HG02678 (cell line): ENCODE data around the gene CNOT6L.

Experiments used
- ATAC-seq: cut with Tn5 transposase; IDR thresholded peaks from one replicate; pipeline ENCODE4 v1.9.1; 2021; ENCODE audit warnings: mild to moderate bottlenecking, moderate library complexity; ENCODE audit not compliant: unreplicated experiment

Gene CNOT6L

DNA sequence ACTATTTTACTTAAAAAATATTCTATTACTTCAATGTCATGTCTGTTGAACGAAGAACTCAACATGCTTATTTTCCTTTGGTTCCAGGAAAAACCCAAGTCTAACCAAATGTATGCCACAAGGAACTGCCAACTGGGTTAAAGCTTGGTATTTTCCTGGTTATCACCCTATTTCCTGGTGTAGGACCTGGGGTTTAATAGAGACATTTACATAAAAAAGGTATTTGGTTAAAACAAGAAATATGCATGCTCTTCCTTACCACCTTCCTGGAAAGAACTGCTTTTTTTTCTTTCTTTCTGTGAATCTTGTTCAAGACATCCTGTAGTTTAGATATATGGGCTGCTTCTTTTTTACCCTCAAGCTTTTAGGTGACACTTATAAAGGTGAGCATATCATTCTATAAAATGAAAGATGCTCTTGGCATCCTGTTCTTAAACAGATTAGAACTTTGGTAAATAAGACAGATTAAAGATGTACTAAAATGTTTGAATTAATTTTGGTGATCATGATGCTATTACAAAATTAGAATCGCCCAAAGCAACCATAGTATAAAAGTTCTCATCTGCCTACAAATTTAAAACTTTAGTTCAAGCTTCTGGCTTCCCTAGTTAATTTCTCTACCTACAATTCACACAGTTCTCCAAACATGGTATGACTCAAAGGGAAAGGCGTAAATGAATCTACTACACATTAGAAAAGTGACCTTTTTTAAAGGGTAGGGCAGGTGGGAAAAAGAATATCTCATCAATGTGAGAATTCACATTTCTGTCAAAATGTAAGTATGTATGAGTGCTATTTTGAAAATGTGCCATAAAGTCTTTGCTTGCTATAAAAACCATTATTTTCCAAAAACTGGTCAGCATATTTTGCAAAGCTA, 103.5 kb downstream of the CNOT6L start:
- no peak for ATAC-seq

GRCh38 chr4:77714514-77714913, 104.7 kb downstream of the CNOT6L start:
- ATAC-seq, result no peak

DNA sequence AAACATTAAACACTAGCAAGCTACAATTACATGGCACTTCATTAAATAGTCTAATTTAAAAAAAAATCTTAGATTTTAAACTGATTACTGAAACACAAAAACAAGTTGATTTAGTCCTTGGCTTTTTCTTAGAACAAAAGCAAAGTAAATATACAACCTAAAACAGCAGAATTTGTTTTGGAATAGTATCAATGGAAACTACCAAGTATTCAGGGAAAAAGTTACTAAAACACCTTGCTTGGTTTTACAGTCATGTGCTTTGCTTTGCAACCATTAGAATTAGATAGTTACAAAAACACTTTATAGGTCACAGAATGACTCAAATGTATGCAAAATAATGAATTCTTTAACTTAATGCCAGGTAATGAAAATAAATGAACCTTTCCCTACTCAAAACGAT, 105.3 kb downstream of the CNOT6L start:
- no peak for ATAC-seq

- no peak for ATAC-seq
Measured at GRCh38 chr4:77712675-77713074, 106.5 kb downstream of the CNOT6L start.

- no peak for ATAC-seq
Measured at GRCh38 chr4:77711469-77711868, 107.7 kb downstream of the CNOT6L start.

DNA sequence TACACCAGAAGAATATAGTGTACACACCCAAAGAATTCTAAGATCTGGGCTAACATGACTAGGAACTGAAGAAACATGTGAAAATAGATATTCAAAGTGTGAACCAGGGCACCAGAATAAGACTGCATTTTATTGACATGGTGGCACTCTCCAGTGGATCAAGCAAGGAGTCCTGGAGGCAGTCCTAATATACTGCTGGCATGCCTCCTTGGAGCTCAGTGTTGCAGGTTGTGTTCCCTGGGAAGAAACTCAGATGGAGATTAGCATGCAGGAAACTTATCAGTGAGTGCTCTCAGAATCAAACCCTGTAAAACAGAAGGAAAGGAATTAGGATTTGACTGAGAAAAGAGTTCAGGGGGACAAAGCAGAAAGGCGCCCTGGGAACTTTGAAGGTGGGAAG, 108.5 kb downstream of the CNOT6L start:
- no peak for ATAC-seq

DNA sequence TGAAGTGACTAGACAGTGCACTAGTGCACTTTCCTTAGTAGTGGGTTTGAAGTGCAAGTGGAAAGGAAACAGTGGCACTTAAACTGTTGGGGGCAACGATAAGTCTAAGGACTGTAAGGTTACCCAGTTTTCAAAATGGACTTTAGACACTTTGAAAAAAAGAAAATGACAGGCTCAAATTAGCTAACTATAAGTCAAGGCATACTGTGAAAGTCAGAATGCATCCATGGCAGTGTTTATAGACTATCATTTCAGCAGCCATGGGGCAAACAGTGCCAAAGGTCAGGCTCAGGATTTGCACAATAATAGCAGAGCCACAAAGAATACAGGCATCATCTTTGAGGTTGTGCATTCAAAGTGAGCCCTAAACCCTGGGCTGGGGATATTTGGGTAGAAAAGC, 109.1 kb downstream of the CNOT6L start:
- no peak for ATAC-seq

DNA sequence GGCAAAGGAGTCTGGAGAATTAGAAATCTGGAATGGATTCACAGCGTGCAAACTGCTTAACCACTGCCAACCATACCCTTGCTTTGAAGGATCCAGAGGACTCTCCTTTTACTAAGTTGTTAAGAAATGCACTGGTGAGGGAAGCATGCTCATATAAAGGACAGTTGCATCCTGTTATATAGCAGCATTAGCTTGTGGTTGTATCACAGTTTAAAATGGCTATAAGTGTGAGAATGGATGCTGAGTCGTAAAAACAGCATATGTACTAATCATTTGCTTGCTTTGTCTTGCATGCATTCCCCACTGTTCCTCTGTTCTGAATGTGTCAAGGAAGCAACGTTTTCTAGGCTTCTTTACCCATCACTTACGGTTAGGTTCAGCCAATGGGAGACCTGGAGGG, 112.5 kb downstream of the CNOT6L start:
- no peak for ATAC-seq

DNA sequence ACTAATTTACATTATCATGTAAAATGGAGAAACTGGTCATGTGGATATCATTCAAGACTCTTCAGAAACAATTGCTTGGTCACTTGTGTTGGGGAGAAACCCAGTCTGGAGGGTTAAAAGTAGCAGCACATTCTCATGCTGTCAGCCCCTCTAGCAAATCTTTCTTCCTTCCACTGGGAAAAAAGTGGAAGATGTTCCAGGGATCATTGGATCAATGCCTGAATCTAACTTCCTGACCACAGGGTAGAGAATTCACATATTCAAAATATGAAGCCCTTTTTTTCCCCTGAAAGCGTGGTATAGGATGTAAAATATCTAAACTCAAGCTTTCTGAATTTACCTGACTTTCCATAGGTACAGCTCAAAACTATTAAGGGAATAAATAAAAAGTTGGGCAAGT, 115.5 kb downstream of the CNOT6L start:
- no peak for ATAC-seq

GRCh38 chr4:77701121-77701520, 118.0 kb downstream of the CNOT6L start:
- no peak for ATAC-seq

DNA sequence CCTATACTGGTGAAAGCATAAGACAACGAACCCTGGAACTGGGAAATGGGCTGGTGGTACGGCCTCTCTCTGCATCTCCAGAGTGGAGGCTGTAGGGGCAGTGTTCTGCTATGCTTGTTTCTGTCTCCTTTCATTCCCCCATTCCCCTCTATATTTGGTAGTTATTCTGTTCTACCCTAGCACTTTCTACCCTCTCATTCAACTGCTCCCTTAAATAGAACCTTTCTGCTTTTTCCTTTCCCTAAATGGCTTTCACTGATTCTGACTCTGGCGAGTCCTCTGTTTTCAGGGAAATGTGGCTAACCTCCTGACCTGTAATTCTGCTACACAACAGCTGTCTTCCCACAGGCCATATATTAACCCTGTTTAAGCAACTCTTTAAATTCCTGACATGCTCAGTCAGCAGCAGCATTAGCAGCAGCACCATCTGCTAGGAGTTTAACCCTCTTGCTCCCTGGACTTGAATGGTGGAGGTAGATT, 119.4 kb downstream of the CNOT6L start:
- ATAC-seq, result no peak

- ATAC-seq, result no peak
Measured at GRCh38 chr4:77697860-77698590, 121.1 kb downstream of the CNOT6L start.

DNA sequence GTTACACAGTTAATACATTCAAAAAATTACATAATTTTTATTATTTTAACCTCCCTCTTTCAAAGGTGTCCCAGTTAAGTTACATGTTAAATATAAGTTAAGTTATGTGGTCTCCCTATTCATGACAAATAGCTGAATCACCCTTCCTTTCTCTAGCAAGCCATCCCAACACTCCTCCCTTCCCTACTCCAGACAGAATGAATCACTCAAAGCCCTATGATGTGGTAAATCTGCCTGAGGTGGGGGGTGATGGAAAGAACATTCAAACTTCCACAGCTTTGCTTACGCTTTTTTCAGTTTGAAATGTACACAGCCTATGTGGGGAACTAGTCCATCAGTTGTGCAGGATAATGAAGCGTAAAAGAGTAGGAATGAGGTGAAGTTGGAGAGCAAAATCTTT, 123.4 kb downstream of the CNOT6L start:
- ATAC-seq, result no peak

GRCh38 chr4:77692847-77693432, 126.2 kb downstream of the CNOT6L start:
- no peak for ATAC-seq

DNA sequence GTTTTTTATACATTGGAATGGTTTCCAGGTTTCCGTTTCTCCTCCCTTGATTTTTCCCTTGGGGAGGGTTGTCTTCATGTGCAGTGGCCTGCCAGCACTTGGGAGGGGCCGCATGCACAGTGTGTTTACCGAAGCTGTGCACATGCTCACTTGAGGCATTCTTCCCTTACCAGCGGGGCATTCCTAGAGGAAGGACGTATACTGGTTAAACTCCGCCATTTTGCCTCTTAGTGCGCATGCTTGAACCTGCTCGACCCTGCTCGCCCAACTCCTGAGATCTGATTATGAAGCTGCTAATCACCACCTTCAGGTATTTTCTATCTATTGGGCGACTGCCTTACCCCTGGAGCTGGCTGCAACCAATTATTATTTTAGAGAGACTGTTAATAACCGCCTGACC, 137.4 kb downstream of the CNOT6L start:
- ATAC-seq, result no peak

DNA sequence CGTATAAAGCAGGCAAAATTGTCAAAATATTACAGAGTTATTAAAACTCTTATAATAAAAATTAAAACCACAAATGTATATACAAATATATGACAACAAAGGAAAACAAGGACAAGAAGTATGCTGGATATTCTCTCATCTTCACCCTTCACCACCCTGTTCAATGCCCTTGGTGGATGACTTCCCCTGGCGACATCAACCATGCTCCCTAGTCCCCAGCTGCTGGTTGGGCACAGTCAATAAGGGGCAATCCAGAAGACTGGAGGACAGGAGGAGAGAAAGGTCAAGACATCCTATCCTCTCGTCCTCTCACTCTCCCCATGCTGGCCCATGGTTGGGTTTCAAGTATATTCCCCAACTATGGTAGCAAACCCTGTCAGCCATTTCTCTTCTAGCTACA, 142.3 kb downstream of the CNOT6L start:
- no peak for ATAC-seq

DNA sequence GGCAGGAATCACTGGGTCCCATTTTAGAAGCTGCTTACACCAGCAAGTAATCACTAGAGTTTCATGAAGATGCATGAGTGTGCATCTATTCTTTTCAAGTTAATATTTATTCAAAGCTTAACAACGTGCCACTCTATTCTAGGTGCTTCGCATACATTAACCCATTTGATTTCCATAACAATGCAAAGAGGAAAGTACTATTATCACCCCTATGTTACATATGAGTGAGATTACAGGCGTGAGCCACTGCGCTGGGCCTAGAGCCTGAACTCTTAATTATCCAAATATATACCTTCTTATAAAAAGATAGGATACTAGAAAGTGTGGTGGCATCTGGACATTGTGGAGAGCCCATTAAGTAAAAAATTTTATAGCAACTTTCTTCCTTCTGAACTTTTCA, 148.1 kb downstream of the CNOT6L start:
- no peak for ATAC-seq

DNA sequence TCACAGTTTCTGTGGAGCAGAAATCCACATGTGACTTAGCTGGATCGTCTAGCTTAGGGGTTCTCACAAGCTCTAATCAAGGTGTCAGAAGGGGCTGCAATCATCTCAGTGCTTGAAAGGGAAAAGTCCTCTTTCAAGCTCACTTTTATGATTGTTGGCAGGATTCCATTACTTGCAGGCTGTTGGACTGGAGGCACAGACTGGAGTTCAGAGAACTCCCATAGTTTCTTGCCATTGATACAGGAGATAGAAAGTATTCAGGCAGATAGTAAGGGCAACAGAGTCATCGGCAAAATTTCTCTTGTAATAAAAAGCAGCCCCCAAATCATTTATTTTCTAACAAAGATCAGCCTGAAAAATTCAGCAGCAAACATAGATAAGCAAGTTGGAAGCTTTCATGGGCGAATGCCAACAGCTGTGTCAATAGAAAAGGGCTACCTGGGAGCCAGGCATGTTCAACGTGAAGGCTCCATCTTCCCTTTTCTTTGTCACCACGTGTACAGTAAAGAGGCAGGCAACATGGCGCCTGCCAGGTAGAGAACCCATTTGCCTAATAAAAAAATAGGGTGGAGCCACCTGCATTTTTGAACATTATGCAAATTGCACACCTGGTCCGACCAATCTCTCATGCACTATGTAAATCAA, 149.1 kb downstream of the CNOT6L start:
- no peak for ATAC-seq

DNA sequence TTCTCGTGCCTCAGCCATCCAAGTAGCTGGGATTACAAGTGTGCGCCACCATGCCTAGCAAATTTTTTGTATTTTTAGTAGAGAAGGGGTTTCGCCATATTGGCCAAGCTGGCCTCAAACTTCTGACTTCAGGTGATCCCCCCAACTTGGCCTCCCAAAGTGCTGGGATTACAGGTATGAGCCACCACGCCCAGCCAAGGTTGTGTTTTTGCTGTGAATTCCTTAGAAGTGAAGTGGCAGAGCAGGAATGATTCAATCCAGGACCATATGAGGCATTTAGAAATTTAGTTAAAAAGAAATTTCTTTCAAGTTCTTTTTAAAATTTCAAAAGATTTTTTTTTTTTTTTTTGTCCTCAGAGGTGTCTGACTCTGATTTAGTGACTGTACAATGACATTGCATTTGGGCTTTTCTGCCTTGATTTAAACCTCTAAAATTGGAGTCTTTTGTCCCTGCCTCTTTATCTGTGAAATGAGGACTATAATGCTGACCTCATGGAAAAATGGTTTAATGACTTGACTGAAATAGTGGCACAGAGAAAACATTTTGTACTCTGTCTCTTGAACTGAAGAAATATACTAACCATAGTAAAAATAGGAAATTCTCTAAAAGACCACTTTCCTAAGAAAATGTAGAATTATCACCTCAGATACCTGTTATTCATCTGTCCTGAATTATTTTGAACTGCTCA, 153.6 kb downstream of the CNOT6L start:
- no peak for ATAC-seq
